Posterior vena cava (tissue), 2 donors: Measurements from ENCODE around the gene PTGIR. TPM values are rescaled to one million over a fixed set of nuclear protein-coding genes. Genes with fewer than 3 reads are reported as not detected.

Experiments used
- DNase-seq: peaks from one replicate; pipeline ENCODE4 v3.0.0-alpha.2; 2020; ENCODE audit warnings: low spot score
- intact Hi-C, 2 donors: fragments of 100-400 bp; cut with DNase I; formaldehyde crosslinking; loops; one replicate each; pipeline versions ENCODE4 v1.14.1 to v1.14.2; 2022 to 2023
- total RNA-seq, 2 donors: library from RNA; stranded (reverse); fragmentation: NEBNext Ultra II Directional; extraction: Animal tissue kit (Norgen Biotek cat#: 25700); gene quantifications; one replicate each; pipeline ENCODE4 v1.2.1, GENCODE V29; 2021
- donor health status: DM: yes; HTN: yes; CAD: no.
- donor health status: DM: yes; HTN: yes; CAD: no.

Gene PTGIR
- total RNA-seq, 2 donors from 2014 or later = 17.3 to 29.8 TPM

- DNase-seq = no peak
- intact Hi-C loops = no loop called here
These were observed 46.4 kb downstream of the PTGIR start for GRCh38 chr19:46578450-46578849.

- intact Hi-C loops = no loop called here
- no peak for DNase-seq
These were observed 50.4 kb downstream of the PTGIR start for GRCh38 chr19:46574533-46574932.

GRCh38 chr19:46573679-46574498 lies 51.0 kb downstream of the PTGIR start:
- no peak for DNase-seq
- intact Hi-C loops = no loop called here

- intact Hi-C loops = no loop called here
- DNase-seq = no peak
These were observed 53.4 kb downstream of the PTGIR start for GRCh38 chr19:46571495-46571894.

Other genes starting within 250 kb of the PTGIR start
- gene CCDC8, start 211.5 kb downstream of the PTGIR start, total RNA-seq = 10 to 100 TPM; 11.7 to 17.7 TPM
- gene PNMA8C, start 196.2 kb downstream of the PTGIR start, total RNA-seq = 1 to 10 TPM in 1 of 2 donors, under 1 TPM in 1; 0.37 to 1.2 TPM
- gene PNMA8A, start 153.5 kb downstream of the PTGIR start, total RNA-seq = 1 to 10 TPM; 4.6 to 7.8 TPM
- 1 to 10 TPM; 1.8 to 3.8 TPM for gene PNMA8B, start 129.2 kb downstream of the PTGIR start, total RNA-seq
- 100 to 1,000 TPM; 182 to 244 TPM for gene CALM3, start 23.8 kb downstream of the PTGIR start, total RNA-seq
- gene GNG8, start 11.1 kb upstream of the PTGIR start, total RNA-seq = not detected
- 100 to 1,000 TPM in 1 of 2 donors, 10 to 100 TPM in 1; 72.0 to 122 TPM for gene DACT3, start 36.1 kb upstream of the PTGIR start, total RNA-seq
- gene PRKD2, start 92.0 kb upstream of the PTGIR start, total RNA-seq = 10 to 100 TPM; 25.5 to 25.6 TPM
- gene FKRP, start 121.0 kb upstream of the PTGIR start, total RNA-seq = 10 to 100 TPM; 15.2 to 18.6 TPM
- gene STRN4, start 121.4 kb upstream of the PTGIR start, total RNA-seq = 10 to 100 TPM; 58.6 to 71.8 TPM
- 10 to 100 TPM; 56.6 to 95.5 TPM for gene SLC1A5, start 163.5 kb upstream of the PTGIR start, total RNA-seq
- gene AP2S1, start 225.8 kb upstream of the PTGIR start, total RNA-seq = 100 to 1,000 TPM in 1 of 2 donors, 10 to 100 TPM in 1; 98.0 to 139 TPM
- gene ARHGAP35, start 235.9 kb upstream of the PTGIR start, total RNA-seq = 10 to 100 TPM; 49.8 to 57.4 TPM